LHCN-M2 (cell line): ENCODE measurements around the gene SUPT3H. TPM values are rescaled to one million over a fixed set of nuclear protein-coding genes. Genes with fewer than 3 reads are reported as not detected.
A peak's percentile ranks its signal among the peaks of the same experiment; 100 is the strongest.

Experiments
- DNase-seq: peaks from one replicate; pipeline ENCODE4 v3.0.0-alpha.2; 2012; ENCODE audit warnings: low read depth
- total RNA-seq: library from RNA; depleted of rRNA; stranded (reverse); fragments of >200 nt; gene quantifications from 2 replicates; pipeline ENCODE4 v1.2.3, GENCODE V29; 2014

Gene SUPT3H
- total RNA-seq, 1 experiment from 2014 or later: 6.4 TPM

GRCh38 chr6:45003387-45003786 lies 374.3 kb downstream of the SUPT3H start:
- no peak for DNase-seq

- DNase-seq: no peak
Measured at GRCh38 chr6:45002390-45003105, 375.2 kb downstream of the SUPT3H start.

DNA sequence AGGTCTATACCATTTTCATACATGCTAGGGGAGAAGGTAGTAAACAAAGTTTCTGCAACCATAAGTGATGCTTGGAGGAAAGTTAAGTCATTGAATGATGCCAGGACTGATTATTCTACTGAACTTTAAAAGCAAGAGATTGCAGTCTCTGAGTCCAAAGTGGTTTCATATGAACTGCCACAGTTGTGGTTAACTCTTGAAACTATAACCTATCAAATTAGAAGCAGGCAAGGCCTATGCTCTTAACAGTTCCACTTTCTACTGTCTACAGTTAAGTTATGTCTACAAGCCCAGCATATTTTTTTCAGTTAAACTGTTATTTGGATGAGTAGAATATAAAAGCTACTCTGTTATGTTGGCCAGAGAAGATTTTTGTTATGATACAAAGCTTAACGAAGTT lies 376.1 kb downstream of the SUPT3H start:
- no peak for DNase-seq

GRCh38 chr6:45000833-45001232 lies 376.9 kb downstream of the SUPT3H start:
- no peak for DNase-seq

- no peak for DNase-seq
Measured at GRCh38 chr6:44999066-44999465, 378.7 kb downstream of the SUPT3H start.

DNA sequence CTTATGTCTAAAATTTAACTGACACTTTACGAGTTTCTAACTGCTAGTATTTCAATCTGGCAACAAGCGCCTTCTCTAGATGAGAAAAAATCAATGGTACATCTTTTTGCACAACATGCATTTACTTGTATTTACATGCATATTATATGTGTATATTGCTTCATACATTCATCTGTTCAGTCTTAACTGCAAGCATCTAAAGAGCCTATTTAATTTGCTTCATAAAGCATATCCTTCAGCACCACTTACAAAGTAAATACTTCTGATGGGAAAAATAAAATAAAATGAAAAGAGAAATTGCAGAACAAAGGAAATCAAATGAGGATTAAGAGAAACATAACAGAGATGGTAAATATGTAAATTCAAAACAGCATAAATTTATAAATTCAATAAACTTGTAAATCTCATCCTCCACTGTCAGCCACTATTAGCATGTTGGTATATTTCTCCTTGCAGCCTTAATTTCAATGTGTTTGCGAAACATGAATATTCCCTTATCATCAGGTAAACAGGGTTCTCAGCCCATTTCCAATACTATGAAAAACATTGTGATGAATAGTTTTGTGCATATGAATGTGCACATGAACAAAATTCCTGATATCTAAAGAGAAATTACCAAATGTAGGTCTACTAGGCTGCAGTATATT lies 382.1 kb downstream of the SUPT3H start:
- DNase-seq: no peak

- no peak for DNase-seq
Measured at GRCh38 chr6:44989391-44989790, 388.3 kb downstream of the SUPT3H start.

- DNase-seq: no peak
Measured at GRCh38 chr6:44985006-44985405, 392.7 kb downstream of the SUPT3H start.

DNA sequence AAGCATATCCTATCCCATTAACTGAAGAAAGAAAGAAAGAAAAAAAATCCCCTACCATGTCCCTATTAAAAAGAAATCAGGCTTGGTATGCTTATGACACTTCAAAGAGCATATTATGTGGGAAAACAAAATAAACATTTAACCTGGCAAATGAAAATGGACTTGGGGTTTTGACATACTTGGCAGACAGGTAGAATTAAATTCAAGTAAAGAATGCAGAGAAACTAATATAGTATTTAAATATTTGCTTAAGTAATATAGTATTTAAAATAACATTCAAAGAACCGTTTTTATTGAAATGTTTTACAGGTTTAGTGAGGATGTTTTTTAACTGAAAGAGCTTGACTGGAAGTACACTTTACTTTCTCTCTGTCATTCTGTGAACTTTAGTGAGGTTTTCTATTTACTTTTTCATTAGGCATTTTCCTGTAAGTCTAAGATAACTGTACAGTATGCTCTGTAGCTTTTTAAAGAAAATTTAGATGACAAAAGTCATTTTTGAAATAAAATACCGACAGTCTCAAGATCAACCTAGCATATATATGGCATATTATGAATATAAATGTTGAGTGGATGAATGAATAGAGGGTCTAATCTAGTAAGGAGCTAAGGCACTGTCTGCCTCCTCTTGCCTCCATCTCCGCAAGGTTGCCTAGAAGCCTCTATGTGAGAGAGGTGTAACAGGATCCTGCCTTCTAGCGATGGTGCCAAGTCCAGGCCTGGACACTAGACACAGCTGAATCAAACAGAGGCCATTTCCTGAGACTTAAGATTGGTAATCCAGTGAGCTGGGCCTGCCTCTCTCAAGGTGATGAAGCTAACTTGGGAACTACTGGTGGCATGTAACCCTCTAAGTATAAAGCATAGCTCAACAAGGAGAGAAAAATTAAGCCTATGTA lies 394.0 kb downstream of the SUPT3H start:
- DNase-seq: no peak

DNA sequence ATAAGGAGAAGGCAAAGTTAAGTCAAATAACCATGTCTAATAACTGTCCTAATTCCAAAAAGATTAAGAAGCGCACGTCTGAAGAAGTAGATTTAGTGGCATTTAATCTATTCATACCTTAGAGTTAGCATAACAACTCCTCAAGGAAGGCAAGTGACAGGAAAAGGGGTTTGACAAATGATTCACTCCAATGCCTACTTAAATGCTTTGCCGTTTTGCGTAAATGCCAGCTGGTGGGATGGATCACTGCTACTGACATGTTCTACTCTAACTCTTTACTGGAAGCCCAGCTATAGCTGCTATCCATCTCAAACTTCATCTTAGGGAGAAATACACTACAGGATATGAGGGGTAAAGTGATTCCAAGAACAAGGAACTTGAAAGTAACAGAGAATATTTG lies 396.9 kb downstream of the SUPT3H start:
- DNase-seq: peak; percentile 19

DNA sequence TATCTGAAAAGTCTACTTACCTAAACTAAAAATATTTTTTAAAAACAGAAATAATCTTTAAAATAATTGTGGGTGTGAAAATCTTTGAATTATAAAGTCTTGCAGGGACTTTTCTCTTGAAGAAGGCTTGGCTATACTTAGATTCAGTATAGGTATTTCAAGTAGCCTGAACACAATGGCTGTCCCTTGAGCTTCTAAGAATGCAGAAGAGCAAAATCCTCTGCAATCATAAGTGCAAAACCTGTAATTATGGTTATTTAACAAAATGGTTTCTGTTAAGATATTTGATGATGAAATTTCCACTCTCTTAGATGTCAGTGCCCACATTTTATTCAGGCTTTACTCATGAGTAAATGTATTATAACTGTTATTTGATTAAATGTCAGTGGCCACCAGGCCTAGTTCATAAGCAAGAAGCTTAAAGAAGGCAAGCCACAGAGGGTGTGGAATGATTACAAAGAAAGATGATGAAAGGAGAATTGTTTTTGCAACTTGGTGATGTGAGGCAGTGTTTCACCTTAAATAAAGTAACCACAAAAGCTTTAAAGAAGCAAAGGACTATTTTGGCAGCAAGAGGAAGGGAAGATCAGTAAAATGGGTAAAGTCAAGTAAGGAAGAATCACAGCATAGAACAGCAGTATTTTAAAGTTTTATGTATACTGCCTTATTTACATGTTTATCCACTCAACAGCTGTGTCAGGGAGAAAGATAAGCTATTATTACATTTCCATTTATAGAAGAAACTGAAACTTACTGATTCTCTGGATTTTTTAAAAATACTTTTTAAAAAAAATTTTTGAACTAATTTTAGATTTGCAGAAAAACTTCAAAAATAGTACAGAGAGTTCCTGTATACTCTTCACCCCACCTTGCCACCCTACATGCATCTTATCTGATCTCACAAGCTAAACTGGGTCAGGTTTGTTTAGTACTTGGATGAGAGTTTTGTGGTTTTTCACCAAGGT lies 400.8 kb downstream of the SUPT3H start:
- DNase-seq: peak; percentile 36

DNA sequence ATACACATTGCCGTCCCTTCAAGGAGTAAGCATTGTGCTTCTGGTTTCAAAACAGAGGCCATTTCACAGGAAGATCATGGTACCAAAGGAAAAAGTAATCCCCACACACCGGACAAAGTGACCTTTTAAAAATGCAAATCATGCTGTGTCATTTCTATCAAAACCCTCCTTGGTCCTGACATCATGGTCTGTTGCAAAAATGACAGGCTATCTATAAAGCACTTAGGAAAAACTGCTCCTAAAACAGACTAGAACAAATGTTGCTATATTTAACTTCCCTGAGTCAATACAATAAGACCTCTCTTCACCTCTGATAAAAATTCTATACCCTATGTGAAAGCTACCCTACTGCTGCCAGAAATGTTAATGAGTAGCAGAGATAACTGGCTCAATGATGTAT lies 403.2 kb downstream of the SUPT3H start:
- no peak for DNase-seq

DNA sequence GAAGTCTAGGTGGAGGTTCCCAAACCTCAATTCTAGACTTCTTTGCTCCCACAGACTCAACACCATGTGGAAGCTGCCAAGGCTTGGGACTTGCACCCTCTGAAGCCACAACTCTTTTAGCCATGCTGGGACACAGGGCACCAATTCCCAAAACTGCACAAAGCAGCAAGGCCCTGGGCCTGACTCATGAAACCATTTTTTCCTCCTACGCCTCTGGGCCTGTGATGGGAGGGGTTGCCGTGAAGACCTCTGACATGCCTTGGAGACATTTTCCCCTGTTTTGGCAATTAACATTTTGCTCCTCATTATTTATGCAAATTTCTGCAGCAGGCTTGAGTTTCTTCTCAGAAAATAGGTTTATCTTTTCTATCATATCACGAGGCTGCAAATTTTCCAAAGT lies 405.0 kb downstream of the SUPT3H start:
- DNase-seq: no peak

DNA sequence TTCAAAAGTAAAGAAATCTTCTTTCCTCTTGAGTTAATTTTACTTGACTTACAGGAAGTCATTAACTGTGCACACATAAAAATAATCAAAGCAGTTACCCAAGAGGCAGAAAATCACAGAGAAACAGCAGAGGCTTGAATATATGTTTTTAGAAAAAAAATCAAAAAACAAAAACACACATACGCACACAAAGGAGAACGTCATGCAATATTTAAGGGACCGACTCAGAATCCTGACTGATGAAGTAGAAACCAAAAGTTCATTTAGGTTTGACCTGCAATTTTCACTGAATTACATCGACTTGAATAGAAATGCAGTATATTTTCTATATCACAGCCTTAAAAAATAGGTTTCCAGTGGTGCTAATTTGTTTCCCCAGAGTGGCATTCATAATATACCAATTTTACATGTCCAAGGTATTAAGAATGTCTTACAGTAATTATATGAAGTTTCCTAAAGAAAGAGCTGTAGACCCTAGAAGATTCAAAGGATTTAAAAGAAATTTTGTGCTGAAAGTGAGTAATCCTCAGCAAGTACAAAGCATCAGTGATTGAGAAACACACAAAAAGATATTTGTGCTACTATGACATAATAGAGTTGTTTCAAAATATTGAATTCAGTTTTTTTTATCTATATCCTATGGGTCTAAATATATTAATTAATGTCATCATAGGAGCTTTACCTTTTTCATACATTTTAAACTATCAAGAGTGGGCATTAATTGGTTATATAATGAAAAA lies 408.1 kb downstream of the SUPT3H start:
- DNase-seq: no peak

DNA sequence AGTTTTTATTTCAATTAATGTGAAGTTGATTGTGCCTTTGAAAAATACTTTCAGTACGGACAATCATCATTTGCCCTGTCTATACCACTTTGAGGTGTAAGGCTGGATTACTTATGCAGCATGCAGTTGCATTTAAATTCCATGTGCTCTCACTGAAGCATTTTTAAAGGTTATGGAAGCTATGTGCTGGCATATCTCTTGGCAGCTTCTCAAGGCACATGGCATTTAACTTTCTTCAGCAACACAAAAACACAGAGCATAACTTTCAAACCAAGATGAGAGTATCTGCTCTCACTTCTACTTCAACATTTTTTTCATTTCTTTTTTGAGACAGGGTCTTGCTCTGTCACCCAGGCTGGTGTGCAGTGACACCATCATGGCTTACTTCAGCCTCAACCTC lies 410.3 kb downstream of the SUPT3H start:
- DNase-seq: no peak

DNA sequence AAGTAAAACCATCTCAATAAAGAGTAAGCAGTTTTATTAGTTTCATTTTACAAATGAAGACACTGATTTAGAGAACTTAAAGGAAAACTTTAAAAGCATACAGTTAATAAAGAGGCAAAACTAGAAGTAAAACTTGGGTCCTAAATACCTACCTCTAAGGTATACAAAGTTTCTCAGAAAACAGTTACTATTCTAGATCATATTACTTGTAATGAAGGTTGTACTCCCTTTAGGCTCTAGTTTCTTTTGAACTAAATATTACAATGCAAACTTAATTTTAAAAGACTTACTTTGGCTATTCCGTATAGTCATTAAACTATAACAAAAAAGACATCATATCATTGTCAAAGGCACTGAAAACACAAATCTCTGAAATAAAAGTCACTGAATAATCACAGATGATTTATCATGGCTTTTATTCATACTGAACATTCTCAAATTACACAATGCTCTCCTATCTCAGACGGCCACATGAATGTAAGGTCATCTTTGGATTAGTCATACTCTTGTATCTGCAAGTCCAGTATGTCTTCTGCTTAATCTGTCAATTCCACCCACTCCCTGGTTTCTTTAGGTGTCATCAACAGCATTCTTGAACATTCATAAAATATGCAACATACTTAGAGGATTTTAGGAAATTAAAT lies 411.2 kb downstream of the SUPT3H start:
- DNase-seq: peak; percentile 84

DNA sequence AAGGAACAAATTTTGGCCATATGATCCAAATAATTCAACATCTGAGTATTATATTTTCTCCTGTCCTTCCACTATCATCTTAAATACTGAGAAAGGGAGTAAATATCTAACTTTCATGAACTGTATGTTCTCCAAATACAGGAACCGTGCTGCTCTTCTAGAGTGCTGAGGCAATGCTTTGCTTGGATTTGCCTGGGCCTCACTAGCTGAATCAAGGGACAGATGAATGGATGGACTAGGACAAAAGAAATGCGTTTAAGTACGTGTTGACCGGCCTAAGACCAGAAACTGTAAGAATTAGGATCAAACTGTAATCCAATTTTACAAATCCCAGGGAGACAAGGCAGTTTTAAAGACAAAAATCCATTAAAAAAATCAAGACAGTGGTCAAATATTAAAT lies 412.0 kb downstream of the SUPT3H start:
- no peak for DNase-seq

- DNase-seq: peak; percentile 65
Measured at GRCh38 chr6:44960898-44961297, 416.8 kb downstream of the SUPT3H start.

GRCh38 chr6:44959651-44960050 lies 418.1 kb downstream of the SUPT3H start:
- DNase-seq: no peak

DNA sequence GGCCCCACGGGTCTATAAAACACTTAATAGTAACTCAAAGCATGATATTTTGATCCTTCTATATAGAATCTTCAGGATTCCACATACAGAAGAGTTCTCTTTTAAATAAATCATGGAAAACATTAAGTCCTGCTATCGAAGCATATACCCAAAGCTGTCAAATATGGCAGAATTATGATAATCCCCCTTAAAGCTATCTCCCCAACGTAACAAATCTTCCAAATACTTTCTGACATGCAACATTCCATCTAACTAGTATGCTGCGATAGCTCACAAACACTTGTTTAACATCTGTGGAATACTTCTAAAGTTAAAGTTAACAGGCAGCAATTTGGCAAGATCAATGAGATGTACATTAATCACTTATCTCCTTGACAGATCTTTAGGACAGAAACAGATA lies 420.6 kb downstream of the SUPT3H start:
- DNase-seq: no peak
